OCI-LY7 (cell line): Measurements from ENCODE around the gene AKR1E2. TPM values are rescaled to one million over a fixed set of nuclear protein-coding genes. Genes with fewer than 3 reads are reported as not detected.

ENCODE experiments used
- BruUV-seq: library from RNA; stranded (reverse); fragments of 400-500 nt; replicated peaks from 2 replicates; lab custom pipeline; 2021; lab: Mats Ljungman, UMichigan
- CTCF ChIA-PET: fragments of 300-600 bp; sonication (Branson Sonifier 250); formaldehyde crosslinking; loops from one replicate; lab custom pipeline; 2022; ENCODE audit warnings: antibody characterized with exemption; ENCODE audit not compliant: unreplicated experiment; lab: Charles Lee
- POLR2A ChIA-PET: fragments of 300-600 bp; sonication (Branson Sonifier 250); formaldehyde crosslinking; loops from one replicate; lab custom pipeline; 2022; ENCODE audit warnings: antibody characterized with exemption; lab: Charles Lee
- DNase-seq: peaks from one replicate; pipeline ENCODE4 v3.0.0-alpha.2; 2015; ENCODE audit warnings: low spot score
- H2AFZ ChIP-seq: fragments of 200-600 bp; sonication (generic), shearing (Covaris generic); 2 replicates; pipeline ENCODE4 v1.6.1; 2014; ENCODE audit warnings: mild to moderate bottlenecking, antibody characterized with exemption, low read length, moderate library complexity
- H3K27ac ChIP-seq: fragments of 200-600 bp; sonication (generic); 2 replicates; pipeline ENCODE4 v1.5.1; 2014; ENCODE audit warnings: mixed run types, low read depth, mild to moderate bottlenecking, moderate library complexity, low read length, inconsistent platforms; ENCODE audit not compliant: poor library complexity, severe bottlenecking
- H3K36me3 ChIP-seq: fragments of 200-600 bp; sonication (generic); 2 replicates; pipeline ENCODE4 v1.6.1; 2014; ENCODE audit warnings: mild to moderate bottlenecking, antibody characterized with exemption, low read length, moderate library complexity, mixed read lengths; ENCODE audit not compliant: insufficient read depth
- H3K4me1 ChIP-seq: fragments of 200-600 bp; sonication (generic); 2 replicates; pipeline ENCODE4 v1.5.1; 2014; ENCODE audit warnings: mild to moderate bottlenecking, low read length; ENCODE audit not compliant: insufficient read depth, poor library complexity, severe bottlenecking
- H3K4me2 ChIP-seq: fragments of 200-600 bp; sonication (generic); 2 replicates; pipeline ENCODE4 v1.6.1; 2014; ENCODE audit warnings: mild to moderate bottlenecking, low read length
- H3K4me3 ChIP-seq: fragments of 200-600 bp; sonication (generic); 2 replicates; pipeline ENCODE4 v1.5.1; 2014; ENCODE audit warnings: mild to moderate bottlenecking, low read depth, low read length; ENCODE audit not compliant: poor library complexity, severe bottlenecking
- H3K79me2 ChIP-seq: fragments of 200-600 bp; sonication (generic); 2 replicates; pipeline ENCODE4 v1.6.1; 2016; ENCODE audit warnings: low read depth, mild to moderate bottlenecking, low read length, moderate library complexity, mixed read lengths; ENCODE audit not compliant: insufficient read depth
- H3K9me2 ChIP-seq: fragments of 200-600 bp; sonication (generic); 2 replicates; pipeline ENCODE4 v1.6.1; 2016; ENCODE audit warnings: mild to moderate bottlenecking, low read length, mixed read lengths; ENCODE audit not compliant: insufficient read depth
- H3K9me3 ChIP-seq: fragments of 200-600 bp; sonication (generic); 2 replicates; pipeline ENCODE4 v1.6.1; 2014; ENCODE audit warnings: mild to moderate bottlenecking, mixed run types, low read length, mixed read lengths
- H4K20me1 ChIP-seq: fragments of 200-600 bp; sonication (generic); 2 replicates; pipeline ENCODE4 v1.6.1; 2014; ENCODE audit warnings: mild to moderate bottlenecking, antibody characterized with exemption, low read length, moderate library complexity, mixed read lengths; ENCODE audit not compliant: insufficient read depth
- EZH2phosphoT487 ChIP-seq: fragments of 200-600 bp; sonication (generic); IDR thresholded peaks from 2 replicates; pipeline ENCODE4 v1.6.1; 2018; ENCODE audit warnings: low read depth, borderline replicate concordance, mild to moderate bottlenecking, mixed run types, antibody characterized with exemption, low read length, moderate library complexity, mixed read lengths
- intact Hi-C: fragments of 100-400 bp; cut with micrococcal nuclease; formaldehyde crosslinking; loops from one replicate; pipeline ENCODE4 v1.10.0; 2022; ENCODE audit not compliant: unreplicated experiment
- total RNA-seq, 2 experiments: library from RNA; depleted of rRNA in 1 of 2; stranded (reverse); fragments of >200 nt in 1 of 2; shearing (Covaris generic) in 1 of 2; gene quantifications; 2 replicates each; pipeline ENCODE4 v1.2.3, GENCODE V29; 2014 to 2022
- TF ChIP-seq, protein P1 (sequence below): fragments of 200-600 bp; sonication (generic); conservative IDR thresholded peaks from 2 replicates; pipeline ENCODE4 v1.5.1; 2014; ENCODE audit warnings: mild to moderate bottlenecking, antibody characterized with exemption, low read length, moderate library complexity, mixed read lengths

Gene AKR1E2
- total RNA-seq, 2 experiments from 2014 or later, result not detected

DNA sequence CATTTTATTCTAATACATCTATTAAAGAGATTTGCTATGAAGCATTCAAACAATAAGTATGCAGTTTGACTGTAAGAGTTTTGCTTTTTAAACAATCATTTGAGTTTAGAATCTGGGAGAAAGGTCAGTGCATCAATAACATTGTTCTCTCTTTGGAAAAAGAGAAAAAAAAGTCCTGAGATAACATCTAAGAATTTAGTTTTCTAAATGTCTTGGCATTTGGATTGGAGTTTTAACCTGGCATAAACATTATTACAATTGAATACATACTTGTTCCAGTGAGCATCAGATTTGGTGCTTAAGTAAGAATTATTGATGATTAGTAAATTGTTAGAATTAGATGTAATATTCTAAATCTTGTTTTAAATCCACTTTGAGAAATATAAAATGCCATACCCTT is 47.2 kb upstream of the AKR1E2 start:
- no peak overlapping the region for H3K27ac ChIP-seq
- no peaks in the 10 kb centered on the region for H4K20me1 ChIP-seq
- BruUV-seq, result no TSS peak
- H2AFZ ChIP-seq, result no peak overlapping the region
- no peaks in the 10 kb centered on the region for H3K9me2 ChIP-seq
- H3K9me3 ChIP-seq, result no peaks in the 10 kb centered on the region
- no peaks in the 10 kb centered on the region for H3K4me1 ChIP-seq
- POLR2A ChIA-PET, result no interaction called here
- no peak overlapping the region for H3K4me2 ChIP-seq
- no peak overlapping the region for H3K4me3 ChIP-seq
- no peaks in the 10 kb centered on the region for H3K79me2 ChIP-seq
- CTCF ChIA-PET, result no interaction called here
- no peak for DNase-seq
- no peaks in the 10 kb centered on the region for H3K36me3 ChIP-seq
- TF ChIP-seq EZH2phosphoT487, result no peak
- TF ChIP-seq, protein P1, sequence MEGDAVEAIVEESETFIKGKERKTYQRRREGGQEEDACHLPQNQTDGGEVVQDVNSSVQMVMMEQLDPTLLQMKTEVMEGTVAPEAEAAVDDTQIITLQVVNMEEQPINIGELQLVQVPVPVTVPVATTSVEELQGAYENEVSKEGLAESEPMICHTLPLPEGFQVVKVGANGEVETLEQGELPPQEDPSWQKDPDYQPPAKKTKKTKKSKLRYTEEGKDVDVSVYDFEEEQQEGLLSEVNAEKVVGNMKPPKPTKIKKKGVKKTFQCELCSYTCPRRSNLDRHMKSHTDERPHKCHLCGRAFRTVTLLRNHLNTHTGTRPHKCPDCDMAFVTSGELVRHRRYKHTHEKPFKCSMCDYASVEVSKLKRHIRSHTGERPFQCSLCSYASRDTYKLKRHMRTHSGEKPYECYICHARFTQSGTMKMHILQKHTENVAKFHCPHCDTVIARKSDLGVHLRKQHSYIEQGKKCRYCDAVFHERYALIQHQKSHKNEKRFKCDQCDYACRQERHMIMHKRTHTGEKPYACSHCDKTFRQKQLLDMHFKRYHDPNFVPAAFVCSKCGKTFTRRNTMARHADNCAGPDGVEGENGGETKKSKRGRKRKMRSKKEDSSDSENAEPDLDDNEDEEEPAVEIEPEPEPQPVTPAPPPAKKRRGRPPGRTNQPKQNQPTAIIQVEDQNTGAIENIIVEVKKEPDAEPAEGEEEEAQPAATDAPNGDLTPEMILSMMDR, result no peak
- intact Hi-C loops, result no loop called here

DNA sequence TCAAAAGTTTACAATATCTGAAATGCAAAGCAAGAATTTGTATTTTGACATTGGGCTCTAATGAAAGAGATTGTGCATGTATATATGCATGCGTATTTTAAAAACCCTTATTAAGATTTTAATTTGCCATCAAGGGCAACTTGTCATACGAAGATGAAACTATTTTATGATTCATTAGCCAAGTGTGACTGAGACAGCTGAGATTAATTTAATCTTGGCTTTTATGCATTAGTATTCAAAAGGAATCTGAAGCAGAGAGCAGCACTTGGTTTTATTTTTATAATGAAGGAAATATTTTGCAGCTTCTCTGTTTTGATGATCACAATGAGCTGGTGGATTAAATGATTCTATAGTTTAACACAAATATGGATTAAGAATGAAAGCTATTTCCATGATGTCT is 45.9 kb upstream of the AKR1E2 start:
- ChIA-PET POLR2A (no interaction called here), CTCF (no interaction called here)
- H3K36me3 ChIP-seq, result no peaks in the 10 kb centered on the region
- no TSS peak for BruUV-seq
- H3K79me2 ChIP-seq, result no peaks in the 10 kb centered on the region
- intact Hi-C loops, result no loop called here
- TF ChIP-seq EZH2phosphoT487, result no peak
- TF ChIP-seq, protein P1, result no peak
- H3K9me2 ChIP-seq, result no peaks in the 10 kb centered on the region
- H4K20me1 ChIP-seq, result no peaks in the 10 kb centered on the region
- no peaks in the 10 kb centered on the region for H3K9me3 ChIP-seq
- no peak for DNase-seq
- H3K4me1 ChIP-seq, result no peaks in the 10 kb centered on the region
- H2AFZ ChIP-seq, result no peak overlapping the region
- H3K4me3 ChIP-seq, result no peak overlapping the region
- H3K27ac ChIP-seq, result no peak overlapping the region
- no peak overlapping the region for H3K4me2 ChIP-seq

DNA sequence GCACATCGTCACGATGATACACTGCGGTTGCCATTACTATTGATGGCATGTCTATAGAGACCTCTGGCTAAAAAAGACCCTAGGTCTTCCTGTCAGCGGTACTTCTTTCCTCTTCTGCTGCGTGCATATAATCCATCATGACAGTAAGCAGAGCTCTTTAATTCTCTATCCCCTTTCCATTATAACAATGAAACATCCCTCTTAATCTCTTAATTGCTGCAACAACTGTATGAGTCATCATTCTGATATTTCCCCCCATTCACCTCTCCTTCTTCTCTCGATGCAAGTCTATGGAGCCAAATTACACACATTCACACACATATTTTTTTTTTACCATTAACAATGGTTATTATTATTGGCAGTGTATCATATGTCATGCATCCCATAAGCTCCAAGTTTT is 45.2 kb upstream of the AKR1E2 start:
- no peak for TF ChIP-seq EZH2phosphoT487
- TF ChIP-seq, protein P1, result no peak
- H3K4me2 ChIP-seq, result no peak overlapping the region
- CTCF ChIA-PET, result no interaction called here

More for the DNA sequence above, 45.2 kb upstream of the AKR1E2 start:
- no TSS peak for BruUV-seq
- H3K27ac ChIP-seq, result no peak overlapping the region
- POLR2A ChIA-PET, result interaction anchor here (0.6 kb wide), 3 partner anchors 9 to 11 kb away, joined by 3 to 4 read pairs (median 3); no protein-coding TSS in a partner anchor
- DNase-seq, result no peak
- H3K4me1 ChIP-seq, result no peaks in the 10 kb centered on the region
- intact Hi-C loops, result no loop called here
- no peak overlapping the region for H2AFZ ChIP-seq
- no peaks in the 10 kb centered on the region for H3K9me3 ChIP-seq
- no peaks in the 10 kb centered on the region for H3K36me3 ChIP-seq
- no peaks in the 10 kb centered on the region for H4K20me1 ChIP-seq
- H3K79me2 ChIP-seq, result no peaks in the 10 kb centered on the region
- no peaks in the 10 kb centered on the region for H3K9me2 ChIP-seq
- no peak overlapping the region for H3K4me3 ChIP-seq
